ENCODE data around the gene ACR. TPM values are rescaled to one million over a fixed set of nuclear protein-coding genes. Genes with fewer than 3 reads are reported as not detected.

ACR gene
- total RNA-seq, 2 donors from 2014 or later, result not detected

GRCh38 chr22:50733521-50734342 is 4.3 kb upstream of the ACR start:
- Histone ChIP-seq H3K4me3 (no peak overlapping the region), H3K27ac (no peak overlapping the region), H3K27me3 (peaks cover 0 to 5% of the 10 kb centered on the region in 2 donors), H3K4me1 (peaks cover 10% of the 10 kb centered on the region), H3K9me3 (no peaks in the 10 kb centered on the region), H3K36me3 (replicated peaks in 1 of 2; ENCODE audit: insufficient read depth in 1 of 2, low read depth in 2 of 2) (no peaks in the 10 kb centered on the region)
- DNase-seq (peak in 2 of 4 donors; percentile 6 to 8), ATAC-seq (no peak)
- TF ChIP-seq POLR2A (IDR thresholded peaks at IDR 0.05) (no peak), CTCF (IDR thresholded peaks at IDR 0.05) (no peak)
- intact Hi-C loops (cut with DNase I), result no loop called here
- WGBS, 2 donors, result 39 to 40% methylated on average over 22 of the region's 22 CpGs

GRCh38 chr22:50734343-50734771 is 3.6 kb upstream of the ACR start:
- Histone ChIP-seq H3K27me3 (peaks cover 0 to 5% of the 10 kb centered on the region in 2 donors), H3K27ac (no peak overlapping the region), H3K36me3 (replicated peaks in 1 of 2; ENCODE audit: insufficient read depth in 1 of 2, low read depth in 2 of 2) (no peaks in the 10 kb centered on the region), H3K9me3 (no peaks in the 10 kb centered on the region), H3K4me1 (peaks cover 10% of the 10 kb centered on the region), H3K4me3 (no peak overlapping the region)
- 61 to 69% methylated on average over 10 of the region's 10 CpGs for WGBS, 2 donors
- intact Hi-C loops (cut with DNase I), result no loop called here
- no peak for ATAC-seq
- peak in 1 of 4 donors; percentile 7 for DNase-seq
- TF ChIP-seq POLR2A (IDR thresholded peaks at IDR 0.05) (no peak), CTCF (IDR thresholded peaks at IDR 0.05) (no peak)

GRCh38 chr22:50734986-50735738 is 2.8 kb upstream of the ACR start:
- Histone ChIP-seq H3K27me3 (peaks cover 0 to 5% of the 10 kb centered on the region in 2 donors), H3K4me1 (peaks cover 10% of the 10 kb centered on the region), H3K9me3 (no peaks in the 10 kb centered on the region), H3K27ac (no peak overlapping the region), H3K4me3 (no peak overlapping the region), H3K36me3 (replicated peaks in 1 of 2; ENCODE audit: insufficient read depth in 1 of 2, low read depth in 2 of 2) (no peaks in the 10 kb centered on the region)
- TF ChIP-seq POLR2A (IDR thresholded peaks at IDR 0.05), result no peak
- no peak for TF ChIP-seq CTCF (IDR thresholded peaks at IDR 0.05)
- intact Hi-C loops (cut with DNase I), result no loop called here
- ATAC-seq, result no peak
- WGBS, 2 donors, result 77 to 78% methylated on average over 13 of the region's 13 CpGs
- no peak for DNase-seq

- Histone ChIP-seq H3K4me3 (no peak overlapping the region), H3K27ac (no peak overlapping the region), H3K9me3 (no peaks in the 10 kb centered on the region), H3K4me1 (peaks cover 10% of the 10 kb centered on the region), H3K36me3 (replicated peaks in 1 of 2; ENCODE audit: insufficient read depth in 1 of 2, low read depth in 2 of 2) (no peaks in the 10 kb centered on the region), H3K27me3 (peaks cover 0 to 5% of the 10 kb centered on the region in 2 donors)
- intact Hi-C loops (cut with DNase I), result no loop called here
- no peak for ATAC-seq
- no peak for TF ChIP-seq CTCF (IDR thresholded peaks at IDR 0.05)
- TF ChIP-seq POLR2A (IDR thresholded peaks at IDR 0.05), result no peak
- WGBS, 2 donors, result 81% methylated on average over 6 of the region's 6 CpGs
- DNase-seq, result no peak
Measured at GRCh38 chr22:50735739-50736030, 2.3 kb upstream of the ACR start.

All from body of pancreas (tissue), 4 donors.